NCI-H2081 treated with DMSO at 0.1 percent for 48 hours (cell line): ENCODE data around the gene RERGL.
"Not testable (repeated sequence)": the region's sequence is repeated elsewhere in the genome, so short reads cannot be mapped to it uniquely, and the experiment has no call there.

Experiments
- DNase-seq: peaks from one replicate; lab custom pipeline; 2025; lab: John Stamatoyannopoulos, UW

Gene RERGL

GRCh38 chr12:18090093-18090492 lies at the start of gene RERGL:
Gene RERGL (minus strand): TSS chr12:18090193. CDS start chr12:18090140, 53 bp downstream.
- no peak for DNase-seq

- no peak for DNase-seq
These were observed 49.3 kb upstream of the RERGL start for GRCh38 chr12:18139254-18139653.

- no peak for DNase-seq
These were observed 45.5 kb upstream of the RERGL start for GRCh38 chr12:18135509-18135908.

GRCh38 chr12:18135086-18135485 lies 45.1 kb upstream of the RERGL start:
- DNase-seq, result no peak

GRCh38 chr12:18130851-18131250 lies 40.9 kb upstream of the RERGL start:
- DNase-seq, result no peak

GRCh38 chr12:18123707-18124106 lies 33.7 kb upstream of the RERGL start:
- no peak for DNase-seq

GRCh38 chr12:18120899-18121298 lies 30.9 kb upstream of the RERGL start:
- DNase-seq, result no peak

- no peak for DNase-seq
These were observed 18.6 kb upstream of the RERGL start for GRCh38 chr12:18108611-18109010.

- no peak for DNase-seq
These were observed 13.6 kb upstream of the RERGL start for GRCh38 chr12:18103624-18104023.

- DNase-seq, result no peak
These were observed 11.1 kb upstream of the RERGL start for GRCh38 chr12:18101043-18101442.

- DNase-seq, result no peak
These were observed 5.9 kb downstream of the RERGL start for GRCh38 chr12:18084080-18084479.

- DNase-seq, result no peak
These were observed 10.3 kb downstream of the RERGL start for GRCh38 chr12:18079541-18080246.

GRCh38 chr12:18074001-18074400 lies 16.0 kb downstream of the RERGL start:
- no peak for DNase-seq

GRCh38 chr12:18072723-18073122 lies 17.3 kb downstream of the RERGL start:
- no peak for DNase-seq

- DNase-seq, result no peak
These were observed 18.7 kb downstream of the RERGL start for GRCh38 chr12:18071336-18071735.

GRCh38 chr12:18068355-18068754 lies 21.6 kb downstream of the RERGL start:
- DNase-seq, result no peak

- no peak for DNase-seq
These were observed 23.3 kb downstream of the RERGL start for GRCh38 chr12:18066666-18067065.

GRCh38 chr12:18062867-18063266 lies 27.1 kb downstream of the RERGL start:
- DNase-seq, result not testable (repeated sequence)

GRCh38 chr12:18057051-18057450 lies 32.9 kb downstream of the RERGL start:
- DNase-seq, result no peak

GRCh38 chr12:18054925-18055619 lies 34.9 kb downstream of the RERGL start:
- DNase-seq, result no peak

GRCh38 chr12:18045446-18045992 lies 44.5 kb downstream of the RERGL start:
- no peak for DNase-seq

- DNase-seq, result not testable (repeated sequence)
These were observed 49.8 kb downstream of the RERGL start for GRCh38 chr12:18040060-18040742.
